ENCODE measurements around the gene OSBPL2. TPM values are rescaled to one million over a fixed set of nuclear protein-coding genes. Genes with fewer than 3 reads are reported as not detected.

Gene OSBPL2
- polyA plus RNA-seq (2012; ENCODE audit: insufficient read depth, insufficient read length), result 18.9 TPM

GRCh38 chr20:62237801-62238568, at the start of gene OSBPL2:
OSBPL2 (plus strand) TSS chr20:62238521; CDS start chr20:62256185, 17,664 bp downstream.
- H3K4me3 ChIP-seq (ENCODE audit: low read length), result peak within 1 kb of the TSS; percentile 71
- peak; percentile 96 for DNase-seq (ENCODE audit: low read depth, low spot score)

DNA sequence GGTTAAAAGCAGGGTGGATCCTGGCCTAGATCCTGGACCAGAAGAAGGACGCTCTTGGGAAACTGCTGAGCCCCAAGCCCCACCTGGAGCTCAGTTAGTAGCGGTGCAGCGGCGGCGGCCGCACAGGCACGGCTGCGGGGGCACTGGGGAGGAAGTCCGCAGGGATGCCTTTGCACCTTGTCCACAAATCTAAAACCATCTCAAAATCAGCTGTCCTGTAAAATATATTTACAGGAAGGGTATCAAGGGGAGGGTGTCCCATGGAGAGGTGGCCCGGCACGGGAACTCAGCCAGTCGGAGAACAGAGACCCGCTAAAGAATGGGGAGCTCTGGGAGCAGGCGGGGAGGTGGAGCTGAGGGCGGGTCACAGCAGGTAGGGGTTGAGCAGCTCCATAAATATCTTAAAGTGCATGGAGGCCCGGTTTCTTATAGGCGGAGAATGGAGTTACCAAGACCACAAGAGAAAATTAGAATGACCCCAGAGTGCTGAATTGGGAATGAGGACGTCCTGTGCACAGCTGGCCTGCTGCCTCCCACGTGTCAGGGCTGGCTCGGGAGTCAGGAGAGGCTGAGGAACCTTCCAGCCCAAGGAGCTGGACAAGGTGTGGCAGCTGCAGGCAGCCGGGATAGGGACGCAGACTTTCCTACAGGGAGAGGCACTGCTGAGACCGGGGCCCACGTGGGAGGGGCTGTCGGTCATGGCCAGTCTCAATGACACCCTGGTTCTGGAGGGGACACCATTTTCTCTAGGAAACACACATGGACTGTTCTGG, 47.5 kb upstream of the OSBPL2 start:
- H3K4me3 ChIP-seq (ENCODE audit: low read length), result no peak overlapping the region
- no peak for DNase-seq (ENCODE audit: low read depth, low spot score)

- no peak for DNase-seq (ENCODE audit: low read depth, low spot score)
These were observed 46.4 kb upstream of the OSBPL2 start for GRCh38 chr20:62191781-62192559.

GRCh38 chr20:62192635-62193034, 45.7 kb upstream of the OSBPL2 start:
- no peak for DNase-seq (ENCODE audit: low read depth, low spot score)
- H3K4me3 ChIP-seq (ENCODE audit: low read length), result no peak overlapping the region

More at GRCh38 chr20:62191781-62192559, 46.4 kb upstream of the OSBPL2 start:
- no peak overlapping the region for H3K4me3 ChIP-seq (ENCODE audit: low read length)

GRCh38 chr20:62193079-62194025, 45.0 kb upstream of the OSBPL2 start:
- DNase-seq (ENCODE audit: low read depth, low spot score), result no peak
- H3K4me3 ChIP-seq (ENCODE audit: low read length), result no peak overlapping the region

GRCh38 chr20:62195075-62195405, 43.3 kb upstream of the OSBPL2 start:
- H3K4me3 ChIP-seq (ENCODE audit: low read length), result peak overlapping the region; percentile 42
- peak; percentile 78 for DNase-seq (ENCODE audit: low read depth, low spot score)

GRCh38 chr20:62195736-62196135, 42.6 kb upstream of the OSBPL2 start:
- no peak for DNase-seq (ENCODE audit: low read depth, low spot score)
- H3K4me3 ChIP-seq (ENCODE audit: low read length), result no peak overlapping the region

- H3K4me3 ChIP-seq (ENCODE audit: low read length), result no peak overlapping the region
- no peak for DNase-seq (ENCODE audit: low read depth, low spot score)
These were observed 42.0 kb upstream of the OSBPL2 start for GRCh38 chr20:62196286-62196685.

GRCh38 chr20:62197311-62197710, 41.0 kb upstream of the OSBPL2 start:
- H3K4me3 ChIP-seq (ENCODE audit: low read length), result no peak overlapping the region

GRCh38 chr20:62197801-62198200, 40.5 kb upstream of the OSBPL2 start:
- no peak overlapping the region for H3K4me3 ChIP-seq (ENCODE audit: low read length)
- DNase-seq (ENCODE audit: low read depth, low spot score), result no peak

More at GRCh38 chr20:62197311-62197710, 41.0 kb upstream of the OSBPL2 start:
- DNase-seq (ENCODE audit: low read depth, low spot score), result no peak

GRCh38 chr20:62198496-62198895, 39.8 kb upstream of the OSBPL2 start:
- DNase-seq (ENCODE audit: low read depth, low spot score), result no peak
- no peak overlapping the region for H3K4me3 ChIP-seq (ENCODE audit: low read length)

DNA sequence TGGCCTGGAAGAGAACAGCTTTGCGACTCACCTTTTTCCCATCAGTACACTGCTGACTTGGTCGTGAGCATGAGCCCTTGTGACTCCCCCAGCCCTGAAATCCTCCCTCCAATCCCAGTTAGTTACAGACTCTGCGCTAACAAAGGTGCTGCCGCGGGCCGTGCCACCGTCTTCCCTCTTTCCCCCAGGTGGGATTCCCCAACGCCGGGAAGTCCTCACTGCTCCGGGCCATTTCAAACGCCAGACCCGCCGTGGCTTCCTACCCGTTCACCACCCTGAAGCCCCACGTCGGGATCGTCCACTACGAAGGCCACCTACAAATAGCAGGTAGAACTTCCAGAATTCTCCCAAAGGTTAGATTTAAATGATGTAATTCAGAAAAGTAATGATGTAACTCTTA, 39.4 kb upstream of the OSBPL2 start:
- DNase-seq (ENCODE audit: low read depth, low spot score), result no peak
- no peak overlapping the region for H3K4me3 ChIP-seq (ENCODE audit: low read length)

- H3K4me3 ChIP-seq (ENCODE audit: low read length), result no peak overlapping the region
- DNase-seq (ENCODE audit: low read depth, low spot score), result no peak
These were observed 37.7 kb upstream of the OSBPL2 start for GRCh38 chr20:62200491-62201172.

GRCh38 chr20:62201173-62202082, 36.9 kb upstream of the OSBPL2 start:
- peak; percentile 60 for DNase-seq (ENCODE audit: low read depth, low spot score)
- H3K4me3 ChIP-seq (ENCODE audit: low read length), result no peak overlapping the region

GRCh38 chr20:62202083-62202395, 36.3 kb upstream of the OSBPL2 start:
- DNase-seq (ENCODE audit: low read depth, low spot score), result no peak
- no peak overlapping the region for H3K4me3 ChIP-seq (ENCODE audit: low read length)

DNA sequence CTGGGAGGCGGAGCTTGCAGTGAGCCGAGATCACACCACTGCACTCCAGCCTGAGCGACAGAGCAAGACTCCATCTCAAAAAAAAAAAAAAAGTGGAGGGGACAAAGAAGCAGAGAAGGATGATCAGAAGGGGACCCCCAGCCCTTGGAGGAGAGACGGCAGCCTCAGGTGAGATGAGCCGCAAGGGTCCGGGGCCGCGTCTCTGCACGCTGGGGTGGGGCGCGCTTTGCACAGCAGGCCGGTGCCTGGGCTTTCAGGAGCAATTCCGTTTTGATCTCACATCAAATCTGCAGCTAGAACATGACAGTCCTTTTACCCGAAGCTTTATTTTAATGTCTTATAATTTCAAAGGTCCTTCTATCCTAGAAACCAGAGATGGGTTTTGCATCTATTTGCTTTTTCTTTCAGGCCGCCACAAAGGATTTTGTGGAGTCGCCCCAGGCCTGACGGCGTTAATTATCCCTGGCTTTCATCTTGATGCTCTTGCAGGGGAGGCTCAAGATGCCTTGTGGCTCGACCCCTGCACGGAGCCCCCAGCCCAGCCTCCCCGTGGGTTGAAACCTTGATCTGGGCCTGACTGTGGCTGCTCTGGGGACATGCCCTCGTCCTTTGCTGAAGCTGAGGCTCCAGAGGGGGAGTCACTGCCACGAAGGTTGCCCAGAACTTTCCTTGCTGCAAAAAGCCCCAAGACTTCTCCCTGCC, 35.5 kb upstream of the OSBPL2 start:
- no peak for DNase-seq (ENCODE audit: low read depth, low spot score)
- no peak overlapping the region for H3K4me3 ChIP-seq (ENCODE audit: low read length)
